K562 (cell line): ENCODE results near the gene YIF1A.

Experiments used
- BCL6 ChIP-seq: fragments of 250-450 bp; sonication (Bioruptor Pico); IDR thresholded peaks from 2 replicates; pipeline ENCODE4 v1.4.0; 2020
- DPF2 ChIP-seq: fragments of 450-650 bp; IDR thresholded peaks from 2 replicates; pipeline ENCODE4 v1.6.1; 2016
- RCOR1 ChIP-seq, 2 experiments: IDR thresholded peaks; 2 replicates each; pipeline ENCODE4 v1.6.1; 2012; ENCODE audit warnings: low read depth in 2 of 2, low read length in 2 of 2, borderline replicate concordance in 1 of 2, improper control_type of control experiment in 1 of 2

DNA sequence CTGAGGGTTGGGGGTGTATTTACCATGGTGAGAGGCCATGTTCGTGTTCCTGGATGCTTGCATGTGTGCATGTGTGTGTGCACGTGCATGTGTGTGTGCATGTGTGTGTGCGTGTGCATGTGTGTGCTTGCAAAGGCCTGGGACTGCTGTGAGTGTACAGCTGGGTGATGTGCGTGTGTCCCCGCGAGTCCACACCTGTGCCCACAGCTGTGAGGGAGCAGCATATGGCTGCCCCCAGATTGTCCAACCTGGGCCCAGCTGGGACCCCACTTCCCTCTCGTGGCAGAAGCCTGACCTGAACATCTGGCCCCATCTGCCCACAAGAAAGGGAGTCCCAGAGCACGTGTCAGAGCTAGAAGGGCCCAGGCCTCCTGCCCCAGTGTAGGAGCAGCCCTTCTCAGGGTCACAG lies 36.3 kb upstream of the YIF1A start:
- TF ChIP-seq BCL6 (CRISPR knock-in tag), result no peak
- TF ChIP-seq DPF2, result no peak
- no peak for TF ChIP-seq RCOR1 (IDR thresholded peaks at IDR 0.05; ENCODE audit: borderline replicate concordance in 1 of 2, low read depth in 2 of 2, low read length in 2 of 2)
